H1 (cell line): ENCODE data around the gene MELTF. TPM values are rescaled to one million over a fixed set of nuclear protein-coding genes. Genes with fewer than 3 reads are reported as not detected.
A peak's percentile ranks its signal among the peaks of the same experiment; 100 is the strongest.

Source experiments
- ATF3 ChIP-seq: IDR thresholded peaks from 2 replicates; pipeline ENCODE4 v1.6.1; 2011; ENCODE audit warnings: low read depth, mild to moderate bottlenecking, low read length; ENCODE audit not compliant: insufficient read depth
- BRCA1 ChIP-seq: IDR thresholded peaks from 2 replicates; pipeline ENCODE4 v1.6.1; 2012; ENCODE audit warnings: low read depth, low read length, improper control_type of control experiment
- CBX8 ChIP-seq: fragments of 300-800, 300-1000 bp; sonication (generic); IDR thresholded peaks from 2 replicates; pipeline ENCODE4 v1.7.1; 2016; ENCODE audit warnings: low read depth, low read length, borderline replicate concordance
- CREB1 ChIP-seq: IDR thresholded peaks from 2 replicates; pipeline ENCODE4 v1.6.1; 2012; ENCODE audit warnings: inconsistent platforms
- CTBP2 ChIP-seq: IDR thresholded peaks from 2 replicates; pipeline ENCODE4 v1.7.0; 2011; ENCODE audit warnings: borderline replicate concordance, mild to moderate bottlenecking, moderate library complexity, mixed read lengths, low read length; ENCODE audit not compliant: insufficient read depth, insufficient read length
- CTCF ChIP-seq, 3 experiments: IDR thresholded peaks; 1 replicate in 2 of 3; 2 replicates in 1 of 3; pipeline versions ENCODE4 v1.5.1 to v1.6.1; 2011; ENCODE audit warnings: low read length in 3 of 3, mild to moderate bottlenecking in 3 of 3, inconsistent platforms in 2 of 3, low read depth in 1 of 3, moderate library complexity in 1 of 3; ENCODE audit not compliant: insufficient read depth in 1 of 3; ENCODE audit errors: control extremely low read depth in 1 of 3
- GTF2F1 ChIP-seq: IDR thresholded peaks from 2 replicates; pipeline ENCODE4 v1.6.1; 2012; ENCODE audit warnings: low read depth, low read length, improper control_type of control experiment, borderline replicate concordance
- POU5F1 ChIP-seq: IDR thresholded peaks from 2 replicates; pipeline ENCODE4 v1.6.1; 2011; ENCODE audit warnings: low read depth, mild to moderate bottlenecking, low read length, moderate library complexity
- SUZ12 ChIP-seq: fragments of 200-600 bp; sonication (generic); IDR thresholded peaks from 2 replicates; pipeline ENCODE4 v1.6.1; 2012; ENCODE audit warnings: mild to moderate bottlenecking, inconsistent platforms, low read length, moderate library complexity, mixed read lengths
- TCF12 ChIP-seq: IDR thresholded peaks from 2 replicates; pipeline ENCODE4 v1.6.1; 2011; ENCODE audit warnings: low read depth, mild to moderate bottlenecking, low read length
- polyA plus RNA-seq, 7 experiments: library from polyadenylated mRNA; depleted of rRNA in 3 of 7; stranded (reverse) in 5 of 7; unstranded in 2 of 7; fragments of >200 nt in 5 of 7; fragments of 200-250 nt in 2 of 7; gene quantifications; 1 replicate in 5 of 7; 2 replicates in 1 of 7; 4 replicates in 1 of 7; pipeline versions ENCODE4 v1.2.1 to v1.2.3, GENCODE V29; 2011 to 2013; ENCODE audit warnings: missing spikeins in 2 of 7, mixed read lengths in 2 of 7
- total RNA-seq: library from RNA; stranded (reverse); fragmentation: NEBNext Ultra II Directional; extraction: Animal tissue kit (Norgen Biotek cat#: 25700); gene quantifications from 2 replicates; pipeline ENCODE4 v1.2.1, GENCODE V29; 2021

MELTF gene
- total and polyA plus RNA-seq, 2 of the 8 experiments (the other 6 are each of a cell fraction or from before 2014, with no cell fraction given) = 1.7 to 3.5 TPM

DNA sequence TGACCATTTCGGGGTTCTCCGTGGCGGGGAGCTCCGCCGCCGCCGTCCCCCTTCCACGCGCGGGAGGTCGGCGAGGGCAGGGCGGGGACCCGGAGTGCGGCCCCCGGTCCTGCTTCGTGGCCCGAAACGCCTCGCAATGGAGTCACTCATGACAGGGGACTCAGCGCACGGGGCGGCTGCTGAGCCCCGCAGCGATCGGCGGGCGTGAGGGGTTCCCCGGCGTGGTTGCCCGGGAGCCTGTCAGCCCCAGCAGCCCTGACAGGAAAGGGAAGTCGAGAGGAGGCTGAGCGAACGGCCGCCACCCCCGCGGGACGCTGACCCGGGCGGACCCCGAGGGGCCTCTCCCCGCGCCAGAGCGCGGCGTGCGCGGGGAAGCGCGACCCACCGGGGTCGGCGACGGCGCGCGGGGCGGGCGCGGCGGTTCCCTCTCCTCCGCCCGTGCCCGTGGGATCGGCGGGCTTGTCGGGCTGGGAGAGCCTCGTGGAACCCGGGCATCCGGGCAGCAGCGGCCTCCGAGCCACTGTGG is 60.4 kb downstream of the MELTF start (continued):
- TF ChIP-seq ATF3 (no peak), TCF12 (no peak), CREB1 (no peak), BRCA1 (no peak), SUZ12 (peak; percentile 62; the same call in 1 of the 2 replicates), GTF2F1 (no peak), CBX8 (no peak), POU5F1 (no peak), CTCF (IDR thresholded peaks at IDR 0.05; ENCODE audit: control extremely low read depth in 1 of 3, insufficient read depth in 1 of 3, low read depth in 1 of 3, low read length in 3 of 3) (no peak), CTBP2 (peak; percentile 33)
